H1 (cell line): ENCODE data around the gene TMEM176B. TPM values are rescaled to one million over a fixed set of nuclear protein-coding genes. Genes with fewer than 3 reads are reported as not detected.

ENCODE experiments used
- EZH2 ChIP-seq: fragments of 200-600 bp; sonication (generic); IDR thresholded peaks from 2 replicates; pipeline ENCODE4 v1.7.1; 2012; ENCODE audit warnings: low read depth, mild to moderate bottlenecking, moderate library complexity, low read length, inconsistent platforms; ENCODE audit not compliant: severe bottlenecking
- HDAC6 ChIP-seq: IDR thresholded peaks from one replicate; pipeline ENCODE4 v1.7.1; 2012; ENCODE audit warnings: low read depth, mild to moderate bottlenecking, inconsistent platforms, low read length, moderate library complexity
- JUND ChIP-seq: IDR thresholded peaks from 2 replicates; pipeline ENCODE4 v1.6.1; 2011; ENCODE audit warnings: mild to moderate bottlenecking, improper control_type of control experiment, low read length
- KDM4A ChIP-seq: IDR thresholded peaks from one replicate; pipeline ENCODE4 v1.7.1; 2012; ENCODE audit warnings: low read depth, mild to moderate bottlenecking, moderate library complexity, low read length, inconsistent platforms; ENCODE audit not compliant: severe bottlenecking
- KDM5A ChIP-seq: fragments of 200-600 bp; IDR thresholded peaks from 2 replicates; pipeline ENCODE4 v1.7.1; 2012; ENCODE audit warnings: mild to moderate bottlenecking, low read length, inconsistent platforms, mixed read lengths
- MAFK ChIP-seq: IDR thresholded peaks from 2 replicates; pipeline ENCODE4 v1.6.1; 2012; ENCODE audit warnings: low read depth, mild to moderate bottlenecking, improper control_type of control experiment, low read length
- RNF2 ChIP-seq: fragments of 200-900, 300-1000 bp; sonication (generic); IDR thresholded peaks from 2 replicates; pipeline ENCODE4 v1.7.1; 2016; ENCODE audit warnings: borderline replicate concordance, low read depth, mild to moderate bottlenecking, antibody characterized with exemption, low read length; ENCODE audit not compliant: poor library complexity, severe bottlenecking; ENCODE audit errors: missing control alignments
- SP2 ChIP-seq: IDR thresholded peaks from 2 replicates; pipeline ENCODE4 v1.6.1; 2012; ENCODE audit warnings: mild to moderate bottlenecking, low read length, inconsistent platforms
- SUZ12 ChIP-seq: fragments of 200-600 bp; sonication (generic); IDR thresholded peaks from 2 replicates; pipeline ENCODE4 v1.6.1; 2012; ENCODE audit warnings: mild to moderate bottlenecking, inconsistent platforms, low read length, moderate library complexity, mixed read lengths
- polyA plus RNA-seq, 7 experiments: library from polyadenylated mRNA; depleted of rRNA in 3 of 7; stranded (reverse) in 5 of 7; unstranded in 2 of 7; fragments of >200 nt in 5 of 7; fragments of 200-250 nt in 2 of 7; gene quantifications; 1 replicate in 5 of 7; 2 replicates in 1 of 7; 4 replicates in 1 of 7; pipeline versions ENCODE4 v1.2.1 to v1.2.3, GENCODE V29; 2011 to 2013; ENCODE audit warnings: missing spikeins in 2 of 7, mixed read lengths in 2 of 7
- total RNA-seq: library from RNA; stranded (reverse); fragmentation: NEBNext Ultra II Directional; extraction: Animal tissue kit (Norgen Biotek cat#: 25700); gene quantifications from 2 replicates; pipeline ENCODE4 v1.2.1, GENCODE V29; 2021

The TMEM176B gene
- total and polyA plus RNA-seq, 2 of the 8 experiments (the other 6 are each of a cell fraction or from before 2014, with no cell fraction given), result 1.2 to 2.1 TPM

GRCh38 chr7:150799741-150800580 lies at the start of gene TMEM176B (continued):
- TF ChIP-seq RNF2 (peak; percentile 50), HDAC6 (no peak), SUZ12 (peak; percentile 94), KDM4A (peak; percentile 58), EZH2 (peak; percentile 87), KDM5A (no peak), JUND (no peak), SP2 (no peak), MAFK (no peak)
